ENCODE results near the gene HGF. TPM values are rescaled to one million over a fixed set of nuclear protein-coding genes. Genes with fewer than 3 reads are reported as not detected.

Gene HGF
- polyA plus RNA-seq, 1 of the 3 experiments (the other 2 are of a cell fraction) = 1.5 TPM

DNA sequence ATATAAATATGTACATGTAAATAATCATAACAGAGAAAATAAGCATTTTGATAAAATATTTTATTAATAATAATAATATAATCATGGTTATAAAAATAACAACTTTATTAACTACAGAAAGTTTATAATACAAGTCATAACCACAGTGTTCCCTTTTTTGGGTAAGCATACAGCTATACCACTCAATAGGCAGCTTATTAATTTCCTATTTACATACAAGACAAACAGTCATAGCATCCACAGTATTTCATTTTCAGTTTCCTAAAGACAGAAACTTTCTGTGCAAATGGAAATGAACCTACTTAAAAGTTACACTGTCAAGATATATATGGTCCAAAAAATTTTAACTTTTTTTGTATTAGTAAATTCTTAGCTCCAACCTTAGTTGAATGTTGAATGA is 70.9 kb downstream of the HGF start:
- no peak for DNase-seq
- H3K79me2 ChIP-seq (ENCODE audit: insufficient read depth) = no peaks in the 10 kb centered on the region
- no peaks in the 10 kb centered on the region for H3F3A ChIP-seq (replicated peaks; ENCODE audit: insufficient read depth)
- H3K9me3 ChIP-seq = no peaks in the 10 kb centered on the region; the same call in 1 of the 2 replicates
- H3K27ac ChIP-seq (ENCODE audit: low read depth in 2 of 2, low read length in 1 of 2) = no peak overlapping the region
- no peaks in the 10 kb centered on the region for H3K36me3 ChIP-seq (replicated peaks in 1 of 2; ENCODE audit: control insufficient read depth in 1 of 2, insufficient read depth in 2 of 2, low read length in 1 of 2)
- H2AFZ ChIP-seq (ENCODE audit: low read depth) = no peak overlapping the region
- H3K9me2 ChIP-seq = no peaks in the 10 kb centered on the region
- no peaks in the 10 kb centered on the region for H3K4me1 ChIP-seq (ENCODE audit: control insufficient read depth in 1 of 2, insufficient read depth in 2 of 2, low read depth in 1 of 2, low read length in 1 of 2)
- TF ChIP-seq MXI1 (IDR thresholded peaks at IDR 0.05; ENCODE audit: low read depth, low read length) = no peak
- TF ChIP-seq FOSL2 (IDR thresholded peaks at IDR 0.05; ENCODE audit: borderline replicate concordance, low read depth) = no peak
- no peak for TF ChIP-seq EZH2phosphoT487 (IDR thresholded peaks at IDR 0.05; ENCODE audit: borderline replicate concordance, low read depth)
- TF ChIP-seq, protein P1, sequence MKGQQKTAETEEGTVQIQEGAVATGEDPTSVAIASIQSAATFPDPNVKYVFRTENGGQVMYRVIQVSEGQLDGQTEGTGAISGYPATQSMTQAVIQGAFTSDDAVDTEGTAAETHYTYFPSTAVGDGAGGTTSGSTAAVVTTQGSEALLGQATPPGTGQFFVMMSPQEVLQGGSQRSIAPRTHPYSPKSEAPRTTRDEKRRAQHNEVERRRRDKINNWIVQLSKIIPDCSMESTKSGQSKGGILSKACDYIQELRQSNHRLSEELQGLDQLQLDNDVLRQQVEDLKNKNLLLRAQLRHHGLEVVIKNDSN (IDR thresholded peaks at IDR 0.05; ENCODE audit: borderline replicate concordance, low read depth) = no peak
- TF ChIP-seq TCF12 (IDR thresholded peaks at IDR 0.05) = no peak
- no peak for TF ChIP-seq YY1 (IDR thresholded peaks at IDR 0.05; ENCODE audit: low read depth)
- TF ChIP-seq, protein P2, sequence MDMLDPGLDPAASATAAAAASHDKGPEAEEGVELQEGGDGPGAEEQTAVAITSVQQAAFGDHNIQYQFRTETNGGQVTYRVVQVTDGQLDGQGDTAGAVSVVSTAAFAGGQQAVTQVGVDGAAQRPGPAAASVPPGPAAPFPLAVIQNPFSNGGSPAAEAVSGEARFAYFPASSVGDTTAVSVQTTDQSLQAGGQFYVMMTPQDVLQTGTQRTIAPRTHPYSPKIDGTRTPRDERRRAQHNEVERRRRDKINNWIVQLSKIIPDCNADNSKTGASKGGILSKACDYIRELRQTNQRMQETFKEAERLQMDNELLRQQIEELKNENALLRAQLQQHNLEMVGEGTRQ (IDR thresholded peaks at IDR 0.05; ENCODE audit: borderline replicate concordance, low read depth, low read length) = no peak
- TF ChIP-seq NRF1 (IDR thresholded peaks at IDR 0.05; ENCODE audit: low read depth, low read length) = no peak
- no peak for TF ChIP-seq RFX5 (IDR thresholded peaks at IDR 0.05; ENCODE audit: low read length)
- TF ChIP-seq TEAD4 (IDR thresholded peaks at IDR 0.05; ENCODE audit: borderline replicate concordance, insufficient read depth) = no peak
- TF ChIP-seq FOXJ3 (CRISPR knock-in tag; IDR thresholded peaks at IDR 0.05) = no peak
- TF ChIP-seq, protein P3, sequence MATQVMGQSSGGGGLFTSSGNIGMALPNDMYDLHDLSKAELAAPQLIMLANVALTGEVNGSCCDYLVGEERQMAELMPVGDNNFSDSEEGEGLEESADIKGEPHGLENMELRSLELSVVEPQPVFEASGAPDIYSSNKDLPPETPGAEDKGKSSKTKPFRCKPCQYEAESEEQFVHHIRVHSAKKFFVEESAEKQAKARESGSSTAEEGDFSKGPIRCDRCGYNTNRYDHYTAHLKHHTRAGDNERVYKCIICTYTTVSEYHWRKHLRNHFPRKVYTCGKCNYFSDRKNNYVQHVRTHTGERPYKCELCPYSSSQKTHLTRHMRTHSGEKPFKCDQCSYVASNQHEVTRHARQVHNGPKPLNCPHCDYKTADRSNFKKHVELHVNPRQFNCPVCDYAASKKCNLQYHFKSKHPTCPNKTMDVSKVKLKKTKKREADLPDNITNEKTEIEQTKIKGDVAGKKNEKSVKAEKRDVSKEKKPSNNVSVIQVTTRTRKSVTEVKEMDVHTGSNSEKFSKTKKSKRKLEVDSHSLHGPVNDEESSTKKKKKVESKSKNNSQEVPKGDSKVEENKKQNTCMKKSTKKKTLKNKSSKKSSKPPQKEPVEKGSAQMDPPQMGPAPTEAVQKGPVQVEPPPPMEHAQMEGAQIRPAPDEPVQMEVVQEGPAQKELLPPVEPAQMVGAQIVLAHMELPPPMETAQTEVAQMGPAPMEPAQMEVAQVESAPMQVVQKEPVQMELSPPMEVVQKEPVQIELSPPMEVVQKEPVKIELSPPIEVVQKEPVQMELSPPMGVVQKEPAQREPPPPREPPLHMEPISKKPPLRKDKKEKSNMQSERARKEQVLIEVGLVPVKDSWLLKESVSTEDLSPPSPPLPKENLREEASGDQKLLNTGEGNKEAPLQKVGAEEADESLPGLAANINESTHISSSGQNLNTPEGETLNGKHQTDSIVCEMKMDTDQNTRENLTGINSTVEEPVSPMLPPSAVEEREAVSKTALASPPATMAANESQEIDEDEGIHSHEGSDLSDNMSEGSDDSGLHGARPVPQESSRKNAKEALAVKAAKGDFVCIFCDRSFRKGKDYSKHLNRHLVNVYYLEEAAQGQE (IDR thresholded peaks at IDR 0.05; ENCODE audit: low read depth, low read length) = no peak
- H3K4me2 ChIP-seq = no peak overlapping the region
- H4K20me1 ChIP-seq (ENCODE audit: insufficient read depth) = no peaks in the 10 kb centered on the region
- H3K4me3 ChIP-seq (ENCODE audit: low read depth in 2 of 2, low read length in 1 of 2) = no peak overlapping the region
- H3K9ac ChIP-seq = no peak overlapping the region
- POLR2A ChIA-PET = no interaction called here
- CTCF ChIA-PET = no interaction called here
- no peaks in the 10 kb centered on the region for H3K27me3 ChIP-seq (ENCODE audit: insufficient read depth)

DNA sequence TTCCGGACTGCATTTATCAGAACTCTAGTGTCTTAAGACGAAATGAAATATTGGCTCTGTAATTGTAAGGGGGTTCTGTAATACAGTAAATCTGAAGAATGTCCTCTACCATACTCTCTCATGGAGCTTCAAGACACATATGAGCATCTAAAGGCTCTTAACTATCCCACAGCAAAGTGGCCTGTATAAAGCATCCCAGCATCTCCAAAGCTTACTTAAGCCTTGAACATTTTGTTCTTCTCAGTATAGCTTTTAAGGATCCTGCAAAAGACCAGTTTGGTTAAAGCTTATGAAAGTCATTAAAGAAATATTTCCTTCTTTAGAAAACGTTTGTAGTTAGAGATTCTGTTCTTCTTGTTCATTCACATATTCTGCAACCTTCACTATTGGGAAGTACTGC is 75.1 kb downstream of the HGF start:
- TF ChIP-seq RAD21 (IDR thresholded peaks at IDR 0.05; ENCODE audit: low read length) (no peak), RCOR1 (IDR thresholded peaks at IDR 0.05; ENCODE audit: low read length) (no peak), TAF1 (IDR thresholded peaks at IDR 0.05; ENCODE audit: borderline replicate concordance, low read depth, low read length) (no peak)
- TF ChIP-seq, protein P2 (IDR thresholded peaks at IDR 0.05; ENCODE audit: borderline replicate concordance, low read depth, low read length) = no peak
- TF ChIP-seq, protein P4, sequence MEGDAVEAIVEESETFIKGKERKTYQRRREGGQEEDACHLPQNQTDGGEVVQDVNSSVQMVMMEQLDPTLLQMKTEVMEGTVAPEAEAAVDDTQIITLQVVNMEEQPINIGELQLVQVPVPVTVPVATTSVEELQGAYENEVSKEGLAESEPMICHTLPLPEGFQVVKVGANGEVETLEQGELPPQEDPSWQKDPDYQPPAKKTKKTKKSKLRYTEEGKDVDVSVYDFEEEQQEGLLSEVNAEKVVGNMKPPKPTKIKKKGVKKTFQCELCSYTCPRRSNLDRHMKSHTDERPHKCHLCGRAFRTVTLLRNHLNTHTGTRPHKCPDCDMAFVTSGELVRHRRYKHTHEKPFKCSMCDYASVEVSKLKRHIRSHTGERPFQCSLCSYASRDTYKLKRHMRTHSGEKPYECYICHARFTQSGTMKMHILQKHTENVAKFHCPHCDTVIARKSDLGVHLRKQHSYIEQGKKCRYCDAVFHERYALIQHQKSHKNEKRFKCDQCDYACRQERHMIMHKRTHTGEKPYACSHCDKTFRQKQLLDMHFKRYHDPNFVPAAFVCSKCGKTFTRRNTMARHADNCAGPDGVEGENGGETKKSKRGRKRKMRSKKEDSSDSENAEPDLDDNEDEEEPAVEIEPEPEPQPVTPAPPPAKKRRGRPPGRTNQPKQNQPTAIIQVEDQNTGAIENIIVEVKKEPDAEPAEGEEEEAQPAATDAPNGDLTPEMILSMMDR (IDR thresholded peaks at IDR 0.05) = no peak
- TF ChIP-seq, protein P5, sequence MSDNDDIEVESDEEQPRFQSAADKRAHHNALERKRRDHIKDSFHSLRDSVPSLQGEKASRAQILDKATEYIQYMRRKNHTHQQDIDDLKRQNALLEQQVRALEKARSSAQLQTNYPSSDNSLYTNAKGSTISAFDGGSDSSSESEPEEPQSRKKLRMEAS (IDR thresholded peaks at IDR 0.05; ENCODE audit: low read depth) = no peak
- Histone ChIP-seq H3F3A (replicated peaks; ENCODE audit: insufficient read depth) (no peaks in the 10 kb centered on the region), H3K79me2 (ENCODE audit: insufficient read depth) (no peaks in the 10 kb centered on the region), H3K9ac (no peak overlapping the region), H3K36me3 (replicated peaks in 1 of 2; ENCODE audit: control insufficient read depth in 1 of 2, insufficient read depth in 2 of 2, low read length in 1 of 2) (no peaks in the 10 kb centered on the region), H4K20me1 (ENCODE audit: insufficient read depth) (no peaks in the 10 kb centered on the region), H3K9me2 (no peaks in the 10 kb centered on the region), H2AFZ (ENCODE audit: low read depth) (no peak overlapping the region), H3K4me1 (ENCODE audit: control insufficient read depth in 1 of 2, insufficient read depth in 2 of 2, low read depth in 1 of 2, low read length in 1 of 2) (peaks cover 3 to 6% of the 10 kb centered on the region in 2 experiments; a peak in 3 of 4 replicates), H3K9me3 (no peaks in the 10 kb centered on the region; the same call in 1 of the 2 replicates), H3K27me3 (ENCODE audit: insufficient read depth) (no peaks in the 10 kb centered on the region), H3K4me2 (no peak overlapping the region), H3K4me3 (ENCODE audit: low read depth in 2 of 2, low read length in 1 of 2) (no peak overlapping the region), H3K27ac (ENCODE audit: low read depth in 2 of 2, low read length in 1 of 2) (no peak overlapping the region)
- POLR2A ChIA-PET = no interaction called here
- WGBS (ENCODE audit: low lambda C conversion rate) = 80% methylated on average over 3 of the region's 3 CpGs
- CTCF ChIA-PET = interaction anchor here (0.8 to 1.2 kb wide), 4 partner anchors 17 to 212 kb away, joined by 3 to 4 read pairs (median 3); no protein-coding TSS in a partner anchor
- DNase-seq = no peak

Data from SK-N-SH (cell line).